BLaER1 treated with 17β-estradiol and CSF1 and Interleukin-3, amounts not matched to agents 10 nM and 100 nM (cell line): ENCODE data around the gene SELENOO.

Experiments
- H3K27ac ChIP-seq, 11 experiments: shearing (Covaris generic); formaldehyde crosslinking; 2 replicates each; pipeline ENCODE4 v1.8.1; 2022
- H3K27me3 ChIP-seq, 11 experiments: shearing (Covaris generic); formaldehyde crosslinking; 2 replicates each; pipeline ENCODE4 v1.8.1; 2022
- H3K36me3 ChIP-seq, 11 experiments: shearing (Covaris generic); formaldehyde crosslinking; 2 replicates each; pipeline ENCODE4 v1.8.1; 2022
- H3K4me1 ChIP-seq, 10 experiments: shearing (Covaris generic); formaldehyde crosslinking; 2 replicates each; pipeline ENCODE4 v1.8.1; 2022
- H3K4me2 ChIP-seq, 11 experiments: shearing (Covaris generic); formaldehyde crosslinking; 2 replicates each; pipeline ENCODE4 v1.8.1; 2022
- H3K4me3 ChIP-seq, 10 experiments: shearing (Covaris generic); formaldehyde crosslinking; 2 replicates each; pipeline ENCODE4 v1.8.1; 2022
- H3K9ac ChIP-seq, 11 experiments: shearing (Covaris generic); formaldehyde crosslinking; 2 replicates each; pipeline ENCODE4 v1.8.1; 2022
- H3K9me3 ChIP-seq, 11 experiments: shearing (Covaris generic); formaldehyde crosslinking; replicated peaks in 1 of 11; 2 replicates each; pipeline ENCODE4 v1.8.1; 2022
- H4K20me1 ChIP-seq, 11 experiments: shearing (Covaris generic); formaldehyde crosslinking; 2 replicates each; pipeline ENCODE4 v1.8.1; 2022
- Cebpa-rat ChIP-seq, 11 experiments: shearing (Covaris generic); IDR thresholded peaks; 2 replicates each; pipeline ENCODE4 v1.8.1; 2022

SELENOO gene

GRCh38 chr22:50261615-50262459, 61.0 kb downstream of the SELENOO start, which contains the start of gene MAPK12:
TSS of gene MAPK12 (minus strand) at chr22:50261683. CDS start at chr22:50261509, 174 bp downstream.
- Histone ChIP-seq H3K9me3 (peaks cover 0 to 4% (median 0%) of the 10 kb centered on the region in 11 experiments; a peak in 3 of 22 replicates), H4K20me1 (peaks cover 10 to 47% (median 29%) of the 10 kb centered on the region in 11 experiments; a peak in 18 of 22 replicates), H3K4me2 (peak within 1 kb of the TSS; percentile 92 to 99 (median 97)), H3K4me3 (peak within 1 kb of the TSS; percentile 71 to 80 (median 76)), H3K27me3 (no peaks in the 10 kb centered on the region), H3K36me3 (peaks cover 4 to 38% (median 19%) of the 10 kb centered on the region in 11 experiments; a peak in 20 of 22 replicates), H3K9ac (peak within 1 kb of the TSS; percentile 76 to 86 (median 84)), H3K27ac (peak within 1 kb of the TSS; percentile 46 to 83 (median 75); a peak in 21 of 22 replicates), H3K4me1 (peaks cover 36 to 62% (median 45%) of the 10 kb centered on the region in 10 experiments)
- TF ChIP-seq Cebpa-rat (IDR thresholded peaks at IDR 0.05), result no peak

- H3K9me3 ChIP-seq, result peaks cover 0 to 8% (median 0%) of the 10 kb centered on the region in 11 experiments; a peak in 3 of 22 replicates
- no peak for TF ChIP-seq Cebpa-rat (IDR thresholded peaks at IDR 0.05)
- peak overlapping the region; percentile 92 to 99 (median 97) for H3K4me2 ChIP-seq
Observed at GRCh38 chr22:50262460-50262911, 61.7 kb downstream of the SELENOO start.

GRCh38 chr22:50262973-50263617, 62.3 kb downstream of the SELENOO start:
- H3K4me1 ChIP-seq, result peaks cover 36 to 62% (median 46%) of the 10 kb centered on the region in 10 experiments

More at GRCh38 chr22:50262460-50262911, 61.7 kb downstream of the SELENOO start:
- H3K36me3 ChIP-seq, result peaks cover 0 to 37% (median 16%) of the 10 kb centered on the region in 11 experiments; a peak in 15 of 22 replicates
- H3K9ac ChIP-seq, result peak overlapping the region in 10 of 11 experiments; percentile 60 to 86 (median 82); a peak in 16 of 22 replicates
- H3K4me1 ChIP-seq, result peaks cover 36 to 62% (median 45%) of the 10 kb centered on the region in 10 experiments
- no peaks in the 10 kb centered on the region for H3K27me3 ChIP-seq
- H4K20me1 ChIP-seq, result peaks cover 9 to 40% (median 24%) of the 10 kb centered on the region in 11 experiments; a peak in 15 of 22 replicates
- peak overlapping the region in 8 of 11 experiments; percentile 2 to 81 (median 61); a peak in 10 of 22 replicates for H3K27ac ChIP-seq
- peak overlapping the region in 8 of 10 experiments; percentile 71 to 80 (median 76); a peak in 15 of 20 replicates for H3K4me3 ChIP-seq

GRCh38 chr22:50264104-50264745, 63.4 kb downstream of the SELENOO start:
- Histone ChIP-seq H3K27ac (no peak overlapping the region), H3K36me3 (peaks cover 0 to 19% (median 7%) of the 10 kb centered on the region in 11 experiments; a peak in 8 of 22 replicates), H3K4me2 (0 out of 22 replicates have a peak overlapping the region, but pooled peaks of 2 of the 11 experiments have one; percentile 7), H3K9me3 (peaks cover 0 to 8% (median 0%) of the 10 kb centered on the region in 11 experiments; a peak in 3 of 22 replicates), H3K27me3 (no peaks in the 10 kb centered on the region), H3K4me1 (peaks cover 30 to 65% (median 57%) of the 10 kb centered on the region in 10 experiments), H4K20me1 (peaks cover 2 to 29% (median 14%) of the 10 kb centered on the region in 11 experiments; a peak in 14 of 22 replicates), H3K4me3 (no peak overlapping the region), H3K9ac (no peak overlapping the region)
- no peak for TF ChIP-seq Cebpa-rat (IDR thresholded peaks at IDR 0.05)

More at GRCh38 chr22:50262973-50263617, 62.3 kb downstream of the SELENOO start:
- Histone ChIP-seq H3K36me3 (peaks cover 0 to 31% (median 11%) of the 10 kb centered on the region in 11 experiments; a peak in 9 of 22 replicates), H3K9ac (peak overlapping the region in 8 of 11 experiments; percentile 12 to 86 (median 82); a peak in 10 of 22 replicates), H3K27ac (peak overlapping the region in 7 of 11 experiments; percentile 2 to 81 (median 60); a peak in 9 of 22 replicates), H4K20me1 (peaks cover 9 to 34% (median 23%) of the 10 kb centered on the region in 11 experiments; a peak in 15 of 22 replicates), H3K4me3 (peak overlapping the region in 4 of 10 experiments; percentile 73 to 78 (median 75); a peak in 6 of 20 replicates), H3K9me3 (peaks cover 0 to 8% (median 0%) of the 10 kb centered on the region in 11 experiments; a peak in 3 of 22 replicates), H3K4me2 (peak overlapping the region; percentile 92 to 99 (median 97)), H3K27me3 (no peaks in the 10 kb centered on the region)
- TF ChIP-seq Cebpa-rat (IDR thresholded peaks at IDR 0.05), result no peak

- peaks cover 0 to 8% (median 0%) of the 10 kb centered on the region in 11 experiments; a peak in 3 of 22 replicates for H3K9me3 ChIP-seq
- 0 out of 22 replicates have a peak overlapping the region, but pooled peaks of 1 of the 11 experiments have one; percentile 10 for H3K9ac ChIP-seq
- H3K27me3 ChIP-seq, result no peaks in the 10 kb centered on the region
- H3K27ac ChIP-seq, result no peak overlapping the region
- TF ChIP-seq Cebpa-rat (IDR thresholded peaks at IDR 0.05), result no peak
- H3K4me3 ChIP-seq, result no peak overlapping the region
- peaks cover 0 to 24% (median 13%) of the 10 kb centered on the region in 11 experiments; a peak in 11 of 22 replicates for H4K20me1 ChIP-seq
- H3K4me2 ChIP-seq, result peak overlapping the region in 6 of 11 experiments; percentile 6 to 43 (median 14); a peak in 5 of 22 replicates
- peaks cover 0 to 17% (median 7%) of the 10 kb centered on the region in 11 experiments; a peak in 8 of 22 replicates for H3K36me3 ChIP-seq
- H3K4me1 ChIP-seq, result peaks cover 29 to 66% (median 59%) of the 10 kb centered on the region in 10 experiments
Observed at GRCh38 chr22:50264946-50265669, 64.3 kb downstream of the SELENOO start.

GRCh38 chr22:50266994-50267393, 66.2 kb downstream of the SELENOO start:
- TF ChIP-seq Cebpa-rat (IDR thresholded peaks at IDR 0.05), result no peak

More at GRCh38 chr22:50266994-50267393, 66.2 kb downstream of the SELENOO start:
- Histone ChIP-seq H4K20me1 (peaks cover 0 to 31% (median 18%) of the 10 kb centered on the region in 11 experiments; a peak in 13 of 22 replicates), H3K9me3 (peaks cover 0 to 8% (median 0%) of the 10 kb centered on the region in 11 experiments; a peak in 3 of 22 replicates), H3K4me3 (no peak overlapping the region), H3K36me3 (peaks cover 0 to 17% (median 7%) of the 10 kb centered on the region in 11 experiments; a peak in 8 of 22 replicates), H3K27me3 (peaks cover 0 to 10% (median 6%) of the 10 kb centered on the region in 11 experiments; a peak in 7 of 22 replicates), H3K4me1 (peaks cover 38 to 72% (median 65%) of the 10 kb centered on the region in 10 experiments), H3K4me2 (no peak overlapping the region), H3K27ac (no peak overlapping the region), H3K9ac (no peak overlapping the region)
